K562 (cell line): ENCODE data around the gene RPL11. TPM values are rescaled to one million over a fixed set of nuclear protein-coding genes. Genes with fewer than 3 reads are reported as not detected.

Experiments used
- ADNP ChIP-seq: fragments of 200-800 bp; sonication (Bioruptor generic); IDR thresholded peaks from 2 replicates; pipeline ENCODE4 v1.6.1; 2016; ENCODE audit warnings: missing genetic modification characterization, missing compliant biosample characterization
- DEAF1 ChIP-seq: fragments of 450-650 bp; formaldehyde crosslinking; IDR thresholded peaks from 2 replicates; pipeline ENCODE4 v1.4.0; 2020; ENCODE audit warnings: mild to moderate bottlenecking, moderate library complexity
- ESRRB ChIP-seq: fragments of 250-450 bp; sonication (Bioruptor Pico); IDR thresholded peaks from 2 replicates; pipeline ENCODE4 v1.5.0; 2020; ENCODE audit warnings: mild to moderate bottlenecking, moderate library complexity, borderline replicate concordance
- EWSR1 ChIP-seq: fragments of 450-650 bp; IDR thresholded peaks from 2 replicates; pipeline ENCODE4 v1.6.1; 2018; ENCODE audit warnings: borderline replicate concordance, mild to moderate bottlenecking, low read depth, moderate library complexity; ENCODE audit not compliant: partially characterized antibody
- GTF2E2 ChIP-seq: fragments of 200-800 bp; sonication (Bioruptor generic); IDR thresholded peaks from 2 replicates; pipeline ENCODE4 v1.6.1; 2016; ENCODE audit warnings: missing genetic modification characterization, missing compliant biosample characterization
- POLR2AphosphoS5 ChIP-seq: IDR thresholded peaks from 2 replicates; pipeline ENCODE4 v1.6.1; 2011; ENCODE audit warnings: mild to moderate bottlenecking, low read depth, low read length, moderate library complexity; ENCODE audit not compliant: control insufficient read depth, insufficient read depth
- RAD21 ChIP-seq, 2 experiments: fragments of 250-450 bp in 1 of 2; fragments of 450-650 bp in 1 of 2; sonication (Bioruptor Pico) in 1 of 2; formaldehyde crosslinking in 1 of 2; IDR thresholded peaks in 1 of 2; conservative IDR thresholded peaks in 1 of 2; 2 replicates each; pipeline versions ENCODE4 v1.4.0 to v1.8.0; 2020 to 2022; ENCODE audit warnings: mild to moderate bottlenecking in 2 of 2, moderate library complexity in 1 of 2
- SIN3A ChIP-seq, 2 experiments: fragments of 150-350 bp in 1 of 2; IDR thresholded peaks; 2 replicates each; pipeline ENCODE4 v1.6.1; 2011 to 2016; ENCODE audit warnings: borderline replicate concordance in 2 of 2, low read depth in 2 of 2, low read length in 2 of 2, mild to moderate bottlenecking in 2 of 2, moderate library complexity in 2 of 2; ENCODE audit not compliant: control insufficient read depth in 1 of 2
- SLC30A9 ChIP-seq: fragments of 250-450 bp; sonication (Bioruptor Pico); IDR thresholded peaks from 2 replicates; pipeline ENCODE4 v1.8.0; 2022; ENCODE audit warnings: mild to moderate bottlenecking, moderate library complexity
- TEAD1 ChIP-seq, 2 experiments: fragments of 450-650 bp in 1 of 2; sonication (generic) in 1 of 2; formaldehyde crosslinking; IDR thresholded peaks; 2 replicates each; pipeline versions ENCODE4 v1.4.0 to v1.8.0; 2020 to 2022; ENCODE audit warnings: mild to moderate bottlenecking in 2 of 2, missing genetic modification reagents in 1 of 2
- ZNF398 ChIP-seq: fragments of 250-450 bp; sonication (Bioruptor Pico); IDR thresholded peaks from 2 replicates; pipeline ENCODE4 v1.8.0; 2021; ENCODE audit warnings: moderate library complexity, mild to moderate bottlenecking, inconsistent platforms
- ZNF407 ChIP-seq: fragments of 450-650 bp; IDR thresholded peaks from 2 replicates; pipeline ENCODE4 v1.6.1; 2016; ENCODE audit warnings: low read depth
- ZNF589 ChIP-seq: fragments of 200-800 bp; sonication (Bioruptor generic); IDR thresholded peaks from 2 replicates; pipeline ENCODE4 v1.6.1; 2016; ENCODE audit warnings: low read depth, missing genetic modification characterization, missing compliant biosample characterization
- polyA plus RNA-seq, 8 experiments: library from polyadenylated mRNA; depleted of rRNA in 4 of 8; stranded (reverse) in 5 of 8; unstranded in 3 of 8; fragments of >200 nt; fragmentation: Nextera tagmentation in 2 of 8; fragmentation: Illumina TruSeq in 1 of 8; extraction: Ambion mirVana in 2 of 8; extraction: Trizol in 1 of 8; gene quantifications; 2 replicates each; pipeline versions ENCODE4 v1.2.1 to v1.2.3, GENCODE V29; 2011 to 2014; ENCODE audit warnings: inconsistent platforms in 1 of 8, missing spikeins in 1 of 8
- total RNA-seq, 7 experiments: library from RNA; depleted of rRNA in 6 of 7; stranded (reverse); fragments of >200 nt in 6 of 7; fragmentation: Illumina TruSeq in 2 of 7; extraction: Trizol in 2 of 7; gene quantifications; 2 replicates each; pipeline versions ENCODE4 v1.2.1 to v1.2.3, GENCODE V29; 2011 to 2021; ENCODE audit warnings: low replicate concordance in 1 of 7

The RPL11 gene
- total and polyA plus RNA-seq, 9 of the 15 experiments (the other 6 are each of a cell fraction or from before 2014, with no cell fraction given), result 1,781 to 4,526 (median 3,111) TPM

- TF ChIP-seq DEAF1 (peak; percentile 9; the same call in 1 of the 2 replicates), SIN3A (IDR thresholded peaks at IDR 0.05; ENCODE audit: borderline replicate concordance in 2 of 2, control insufficient read depth in 1 of 2, low read depth in 2 of 2, low read length in 2 of 2) (peak; percentile 28 to 56; a peak in 1 of 4 replicates), POLR2AphosphoS5 (0 out of 2 replicates have a peak, but pooled peaks have one; percentile 5), TEAD1 (CRISPR knock-in tag; IDR thresholded peaks at IDR 0.05) (0 out of 4 replicates have a peak, but pooled peaks of 1 of the 2 experiments have one; percentile 8), ZNF398 (CRISPR knock-in tag) (no peak), EWSR1 (no peak), ADNP (tag) (no peak), ESRRB (CRISPR knock-in tag) (no peak), ZNF407 (no peak), RAD21 (CRISPR knock-in tag; conservative IDR thresholded peaks at IDR 0.05 in 1 of 2, IDR thresholded peaks at IDR 0.05 in 1 of 2) (peak in 1 of 2 experiments; percentile 13; a peak in 1 of 4 replicates), GTF2E2 (peak; percentile 6; the same call in 1 of the 2 replicates), ZNF589 (CRISPR knock-in tag) (no peak), SLC30A9 (no peak)
Measured at GRCh38 chr1:23692308-23692871, 784 bp downstream of the RPL11 start (continued).
